ENCODE data around the gene RHOG. TPM values are rescaled to one million over a fixed set of nuclear protein-coding genes. Genes with fewer than 3 reads are reported as not detected.

The RHOG gene
- polyA plus RNA-seq, 2 of the 4 experiments (the other 2 are of a cell fraction), result 41.1 to 64.3 TPM

DNA sequence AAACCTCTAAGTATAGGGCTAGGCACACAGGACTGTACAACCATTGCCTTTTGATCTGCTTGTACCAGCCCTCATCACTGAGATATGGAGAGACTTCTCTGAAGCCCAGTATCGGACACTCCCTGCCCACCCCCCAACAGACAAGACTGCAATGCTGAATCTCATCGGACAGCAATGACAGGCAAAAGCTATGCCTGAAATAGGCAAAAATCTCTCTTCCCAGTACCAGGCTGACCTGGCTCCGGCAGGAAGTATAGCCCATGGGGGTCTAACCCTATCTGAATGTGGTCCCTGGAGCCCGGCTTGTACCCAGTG, 6.5 kb downstream of the RHOG start:
- Histone ChIP-seq H3K4me2 (no peak overlapping the region), H3K9me3 (no peaks in the 10 kb centered on the region), H3K27ac (no peak overlapping the region), H3K4me3 (no peak overlapping the region), H3K4me1 (peaks cover 32% of the 10 kb centered on the region)
- TF ChIP-seq, protein P1, sequence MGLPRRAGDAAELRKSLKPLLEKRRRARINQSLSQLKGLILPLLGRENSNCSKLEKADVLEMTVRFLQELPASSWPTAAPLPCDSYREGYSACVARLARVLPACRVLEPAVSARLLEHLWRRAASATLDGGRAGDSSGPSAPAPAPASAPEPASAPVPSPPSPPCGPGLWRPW (IDR thresholded peaks at IDR 0.05), result no peak
- TF ChIP-seq NR3C1 (IDR thresholded peaks at IDR 0.05) (no peak), POLR2A (IDR thresholded peaks at IDR 0.05; ENCODE audit: low read length) (no peak), TFCP2L1 (CRISPR knock-in tag; IDR thresholded peaks at IDR 0.05) (no peak), ZC3H11A (IDR thresholded peaks at IDR 0.05) (no peak), NPAS2 (CRISPR knock-in tag; IDR thresholded peaks at IDR 0.05; ENCODE audit: borderline replicate concordance) (no peak), KDM5A (IDR thresholded peaks at IDR 0.05) (no peak), RARB (CRISPR knock-in tag; IDR thresholded peaks at IDR 0.05) (no peak), RNF2 (IDR thresholded peaks at IDR 0.05; ENCODE audit: borderline replicate concordance, low read depth) (no peak), PHF8 (IDR thresholded peaks at IDR 0.05; ENCODE audit: borderline replicate concordance, low read depth) (no peak), MAFK (IDR thresholded peaks at IDR 0.05; ENCODE audit: partially characterized antibody) (no peak), HOXB13 (CRISPR knock-in tag; IDR thresholded peaks at IDR 0.05; ENCODE audit: low read depth) (no peak), EHMT2 (IDR thresholded peaks at IDR 0.05; ENCODE audit: low read depth) (no peak)
- TF ChIP-seq, protein P2, sequence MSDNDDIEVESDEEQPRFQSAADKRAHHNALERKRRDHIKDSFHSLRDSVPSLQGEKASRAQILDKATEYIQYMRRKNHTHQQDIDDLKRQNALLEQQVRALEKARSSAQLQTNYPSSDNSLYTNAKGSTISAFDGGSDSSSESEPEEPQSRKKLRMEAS (IDR thresholded peaks at IDR 0.05), result no peak
- TF ChIP-seq, protein P3, sequence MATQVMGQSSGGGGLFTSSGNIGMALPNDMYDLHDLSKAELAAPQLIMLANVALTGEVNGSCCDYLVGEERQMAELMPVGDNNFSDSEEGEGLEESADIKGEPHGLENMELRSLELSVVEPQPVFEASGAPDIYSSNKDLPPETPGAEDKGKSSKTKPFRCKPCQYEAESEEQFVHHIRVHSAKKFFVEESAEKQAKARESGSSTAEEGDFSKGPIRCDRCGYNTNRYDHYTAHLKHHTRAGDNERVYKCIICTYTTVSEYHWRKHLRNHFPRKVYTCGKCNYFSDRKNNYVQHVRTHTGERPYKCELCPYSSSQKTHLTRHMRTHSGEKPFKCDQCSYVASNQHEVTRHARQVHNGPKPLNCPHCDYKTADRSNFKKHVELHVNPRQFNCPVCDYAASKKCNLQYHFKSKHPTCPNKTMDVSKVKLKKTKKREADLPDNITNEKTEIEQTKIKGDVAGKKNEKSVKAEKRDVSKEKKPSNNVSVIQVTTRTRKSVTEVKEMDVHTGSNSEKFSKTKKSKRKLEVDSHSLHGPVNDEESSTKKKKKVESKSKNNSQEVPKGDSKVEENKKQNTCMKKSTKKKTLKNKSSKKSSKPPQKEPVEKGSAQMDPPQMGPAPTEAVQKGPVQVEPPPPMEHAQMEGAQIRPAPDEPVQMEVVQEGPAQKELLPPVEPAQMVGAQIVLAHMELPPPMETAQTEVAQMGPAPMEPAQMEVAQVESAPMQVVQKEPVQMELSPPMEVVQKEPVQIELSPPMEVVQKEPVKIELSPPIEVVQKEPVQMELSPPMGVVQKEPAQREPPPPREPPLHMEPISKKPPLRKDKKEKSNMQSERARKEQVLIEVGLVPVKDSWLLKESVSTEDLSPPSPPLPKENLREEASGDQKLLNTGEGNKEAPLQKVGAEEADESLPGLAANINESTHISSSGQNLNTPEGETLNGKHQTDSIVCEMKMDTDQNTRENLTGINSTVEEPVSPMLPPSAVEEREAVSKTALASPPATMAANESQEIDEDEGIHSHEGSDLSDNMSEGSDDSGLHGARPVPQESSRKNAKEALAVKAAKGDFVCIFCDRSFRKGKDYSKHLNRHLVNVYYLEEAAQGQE (IDR thresholded peaks at IDR 0.05), result no peak
- TF ChIP-seq, protein P4, sequence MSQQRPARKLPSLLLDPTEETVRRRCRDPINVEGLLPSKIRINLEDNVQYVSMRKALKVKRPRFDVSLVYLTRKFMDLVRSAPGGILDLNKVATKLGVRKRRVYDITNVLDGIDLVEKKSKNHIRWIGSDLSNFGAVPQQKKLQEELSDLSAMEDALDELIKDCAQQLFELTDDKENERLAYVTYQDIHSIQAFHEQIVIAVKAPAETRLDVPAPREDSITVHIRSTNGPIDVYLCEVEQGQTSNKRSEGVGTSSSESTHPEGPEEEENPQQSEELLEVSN (IDR thresholded peaks at IDR 0.05; ENCODE audit: borderline replicate concordance, low read depth), result no peak
- TF ChIP-seq, protein P5, sequence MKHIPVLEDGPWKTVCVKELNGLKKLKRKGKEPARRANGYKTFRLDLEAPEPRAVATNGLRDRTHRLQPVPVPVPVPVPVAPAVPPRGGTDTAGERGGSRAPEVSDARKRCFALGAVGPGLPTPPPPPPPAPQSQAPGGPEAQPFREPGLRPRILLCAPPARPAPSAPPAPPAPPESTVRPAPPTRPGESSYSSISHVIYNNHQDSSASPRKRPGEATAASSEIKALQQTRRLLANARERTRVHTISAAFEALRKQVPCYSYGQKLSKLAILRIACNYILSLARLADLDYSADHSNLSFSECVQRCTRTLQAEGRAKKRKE (CRISPR knock-in tag; IDR thresholded peaks at IDR 0.05; ENCODE audit: low read depth), result no peak
- FAIRE-seq, result no peak
- 91% methylated on average over 2 of the region's 4 CpGs for WGBS (ENCODE audit: missing lambda C conversion rate)
- no peak for DNase-seq (ENCODE audit: low read depth in 1 of 2, low spot score in 1 of 2)
- ChIA-PET POLR2A (no interaction called here), CTCF (interaction anchor here (0.7 to 1.5 kb wide), 3 partner anchors 9 to 238 kb away, joined by 3 to 4 read pairs (median 4); no protein-coding TSS in a partner anchor)
- ATAC-seq, result no peak

DNA sequence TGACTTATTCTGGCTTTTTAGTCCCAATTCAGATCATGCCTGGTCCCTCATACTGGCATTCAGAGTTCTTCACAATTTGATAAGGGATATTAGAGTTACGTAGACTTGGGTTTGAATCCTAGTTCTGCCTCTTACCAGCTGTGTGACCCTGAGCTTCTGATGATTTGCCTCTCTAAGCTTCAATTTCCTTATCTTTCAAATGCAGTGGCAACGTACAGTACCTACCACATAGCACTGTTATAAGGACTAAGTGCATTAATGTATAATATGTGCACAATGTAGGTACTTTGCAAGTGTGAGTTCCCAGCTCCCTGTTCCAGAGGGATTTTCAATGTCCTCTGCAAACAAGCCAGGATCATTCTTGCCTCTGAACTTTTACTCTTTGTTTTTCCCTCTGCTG, 7.3 kb downstream of the RHOG start:
- FAIRE-seq (no peak), ATAC-seq (no peak)

More for the DNA sequence above, 7.3 kb downstream of the RHOG start:
- 95% methylated on average over 2 of the region's 2 CpGs for WGBS (ENCODE audit: missing lambda C conversion rate)
- H3K27ac ChIP-seq, result no peak overlapping the region
- TF ChIP-seq HDAC2 (IDR thresholded peaks at IDR 0.05), result no peak
- no peak for TF ChIP-seq NFE2L2 (conservative IDR thresholded peaks at IDR 0.05; ENCODE audit: low read length)
- no peak for TF ChIP-seq HOXB5 (CRISPR knock-in tag; IDR thresholded peaks at IDR 0.05)
- TF ChIP-seq FOXS1 (CRISPR knock-in tag; IDR thresholded peaks at IDR 0.05), result no peak
- no peak for TF ChIP-seq EP300 (IDR thresholded peaks at IDR 0.05)
- no peak for TF ChIP-seq JUNB (IDR thresholded peaks at IDR 0.05)
- no peak for TF ChIP-seq RCOR1 (IDR thresholded peaks at IDR 0.05; ENCODE audit: low read depth, low read length)
- TF ChIP-seq, protein P6, sequence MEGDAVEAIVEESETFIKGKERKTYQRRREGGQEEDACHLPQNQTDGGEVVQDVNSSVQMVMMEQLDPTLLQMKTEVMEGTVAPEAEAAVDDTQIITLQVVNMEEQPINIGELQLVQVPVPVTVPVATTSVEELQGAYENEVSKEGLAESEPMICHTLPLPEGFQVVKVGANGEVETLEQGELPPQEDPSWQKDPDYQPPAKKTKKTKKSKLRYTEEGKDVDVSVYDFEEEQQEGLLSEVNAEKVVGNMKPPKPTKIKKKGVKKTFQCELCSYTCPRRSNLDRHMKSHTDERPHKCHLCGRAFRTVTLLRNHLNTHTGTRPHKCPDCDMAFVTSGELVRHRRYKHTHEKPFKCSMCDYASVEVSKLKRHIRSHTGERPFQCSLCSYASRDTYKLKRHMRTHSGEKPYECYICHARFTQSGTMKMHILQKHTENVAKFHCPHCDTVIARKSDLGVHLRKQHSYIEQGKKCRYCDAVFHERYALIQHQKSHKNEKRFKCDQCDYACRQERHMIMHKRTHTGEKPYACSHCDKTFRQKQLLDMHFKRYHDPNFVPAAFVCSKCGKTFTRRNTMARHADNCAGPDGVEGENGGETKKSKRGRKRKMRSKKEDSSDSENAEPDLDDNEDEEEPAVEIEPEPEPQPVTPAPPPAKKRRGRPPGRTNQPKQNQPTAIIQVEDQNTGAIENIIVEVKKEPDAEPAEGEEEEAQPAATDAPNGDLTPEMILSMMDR (IDR thresholded peaks at IDR 0.05), result no peak
- no peak for TF ChIP-seq POLR2A (IDR thresholded peaks at IDR 0.05; ENCODE audit: low read length)
- no peak for TF ChIP-seq HOXA7 (CRISPR knock-in tag; IDR thresholded peaks at IDR 0.05)
- no peak for TF ChIP-seq ZFP36 (IDR thresholded peaks at IDR 0.05; ENCODE audit: borderline replicate concordance, partially characterized antibody)
- no peak for TF ChIP-seq CBX2 (IDR thresholded peaks at IDR 0.05; ENCODE audit: borderline replicate concordance, low read depth)
- TF ChIP-seq RAD21 (conservative IDR thresholded peaks at IDR 0.05 in 1 of 2, IDR thresholded peaks at IDR 0.05 in 1 of 2), result no peak
- TF ChIP-seq, protein P7, sequence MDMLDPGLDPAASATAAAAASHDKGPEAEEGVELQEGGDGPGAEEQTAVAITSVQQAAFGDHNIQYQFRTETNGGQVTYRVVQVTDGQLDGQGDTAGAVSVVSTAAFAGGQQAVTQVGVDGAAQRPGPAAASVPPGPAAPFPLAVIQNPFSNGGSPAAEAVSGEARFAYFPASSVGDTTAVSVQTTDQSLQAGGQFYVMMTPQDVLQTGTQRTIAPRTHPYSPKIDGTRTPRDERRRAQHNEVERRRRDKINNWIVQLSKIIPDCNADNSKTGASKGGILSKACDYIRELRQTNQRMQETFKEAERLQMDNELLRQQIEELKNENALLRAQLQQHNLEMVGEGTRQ (IDR thresholded peaks at IDR 0.05), result no peak
- TF ChIP-seq, protein P8, sequence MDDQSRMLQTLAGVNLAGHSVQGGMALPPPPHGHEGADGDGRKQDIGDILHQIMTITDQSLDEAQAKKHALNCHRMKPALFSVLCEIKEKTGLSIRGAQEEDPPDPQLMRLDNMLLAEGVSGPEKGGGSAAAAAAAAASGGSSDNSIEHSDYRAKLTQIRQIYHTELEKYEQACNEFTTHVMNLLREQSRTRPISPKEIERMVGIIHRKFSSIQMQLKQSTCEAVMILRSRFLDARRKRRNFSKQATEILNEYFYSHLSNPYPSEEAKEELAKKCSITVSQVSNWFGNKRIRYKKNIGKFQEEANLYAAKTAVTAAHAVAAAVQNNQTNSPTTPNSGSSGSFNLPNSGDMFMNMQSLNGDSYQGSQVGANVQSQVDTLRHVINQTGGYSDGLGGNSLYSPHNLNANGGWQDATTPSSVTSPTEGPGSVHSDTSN (IDR thresholded peaks at IDR 0.05), result no peak
- ChIA-PET CTCF (interaction anchor here (1.1 to 2.8 kb wide), 6 partner anchors 7 to 239 kb away, joined by 3 to 18 read pairs (median 4); partner anchors contain the start of genes RHOG and STIM1), POLR2A (no interaction called here)
- no peaks in the 10 kb centered on the region for H3K9me3 ChIP-seq
- no peak overlapping the region for H3K4me2 ChIP-seq
- no peak overlapping the region for H3K4me3 ChIP-seq
- no peak for DNase-seq (ENCODE audit: low read depth in 1 of 2, low spot score in 1 of 2)
- H3K4me1 ChIP-seq, result peaks cover 25% of the 10 kb centered on the region
